ENCODE data around the gene MAPKAP1.

GRCh38 chr9:125536167-125536772, 170.7 kb downstream of the MAPKAP1 start:
- TF ChIP-seq GATA3 (IDR thresholded peaks at IDR 0.05; ENCODE audit: low read depth, low read length) (no peak), GATA2 (IDR thresholded peaks at IDR 0.05; ENCODE audit: low read depth, low read length) (peak; percentile 58)

All from SH-SY5Y (cell line).